PC-3 (cell line): ENCODE measurements around the gene FUBP3.
A peak's percentile ranks its signal among the peaks of the same experiment; 100 is the strongest.

Source experiments
- EZH2 ChIP-seq: fragments of 300-600 bp; sonication (generic); IDR thresholded peaks from one replicate; pipeline ENCODE4 v1.6.1; 2017; ENCODE audit warnings: antibody characterized with exemption, mild to moderate bottlenecking, low read length; ENCODE audit not compliant: unreplicated experiment
- EZH2phosphoT487 ChIP-seq: fragments of 300-600 bp; sonication (generic); IDR thresholded peaks from 2 replicates; pipeline ENCODE4 v1.6.1; 2018; ENCODE audit warnings: mild to moderate bottlenecking, antibody characterized with exemption, low read length, borderline replicate concordance

DNA sequence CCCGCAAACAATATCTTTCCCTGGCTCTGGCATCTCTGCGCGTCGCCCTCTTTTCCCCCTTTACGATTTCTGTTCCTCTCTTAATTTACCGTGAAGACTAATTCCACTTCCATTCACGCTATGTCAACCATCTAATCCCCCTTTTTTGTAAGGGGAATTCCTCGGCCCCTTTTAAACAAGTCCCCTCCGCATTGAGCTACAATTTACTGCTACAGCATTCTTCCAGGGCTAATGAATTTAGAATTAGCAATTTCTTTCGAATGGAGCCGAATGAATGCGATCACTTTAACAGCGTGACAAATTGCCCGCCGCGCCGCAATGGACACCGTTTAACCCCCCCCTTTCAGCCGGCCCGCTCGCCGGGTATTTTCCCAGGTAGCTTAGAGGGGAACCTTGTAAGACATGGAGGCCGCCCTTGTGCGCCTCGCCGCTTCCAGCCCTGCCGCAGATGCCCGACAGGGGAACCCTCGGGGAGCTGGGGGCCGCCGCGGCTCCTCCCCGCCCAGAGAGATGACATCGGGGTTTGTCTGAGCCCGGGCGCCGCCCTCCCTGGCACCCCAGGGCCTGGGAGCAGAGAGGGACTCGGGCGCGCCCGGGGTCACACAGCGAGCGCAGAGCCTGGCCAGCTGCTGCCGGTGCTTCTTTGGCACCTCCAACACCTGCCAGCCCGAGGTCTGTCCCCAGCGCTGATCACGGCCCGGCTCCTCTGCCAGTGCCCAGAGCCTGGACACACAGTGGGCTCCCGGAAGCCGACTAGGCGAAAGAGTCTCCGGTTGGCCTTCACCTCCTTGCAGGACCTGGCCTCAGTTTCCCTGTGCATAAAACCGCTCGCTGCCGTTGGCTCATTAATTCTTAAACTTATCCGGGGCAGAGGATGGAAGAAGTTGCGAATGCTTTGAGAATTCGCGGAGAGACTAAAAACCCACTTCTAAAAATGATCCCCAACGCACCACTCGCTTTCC is 86.3 kb downstream of the FUBP3 start:
- TF ChIP-seq EZH2phosphoT487 (peak; percentile 64; the same call in 1 of the 2 replicates), EZH2 (peak; percentile 95)
